COLO668 (cell line): ENCODE measurements around the gene PRMT5.
"Not testable (repeated sequence)": the region's sequence is repeated elsewhere in the genome, so short reads cannot be mapped to it uniquely, and the experiment has no call there.

Experiments
- DNase-seq: peaks from one replicate; lab custom pipeline; 2025; ENCODE audit not compliant: unreplicated experiment; lab: John Stamatoyannopoulos, UW

PRMT5 gene

DNA sequence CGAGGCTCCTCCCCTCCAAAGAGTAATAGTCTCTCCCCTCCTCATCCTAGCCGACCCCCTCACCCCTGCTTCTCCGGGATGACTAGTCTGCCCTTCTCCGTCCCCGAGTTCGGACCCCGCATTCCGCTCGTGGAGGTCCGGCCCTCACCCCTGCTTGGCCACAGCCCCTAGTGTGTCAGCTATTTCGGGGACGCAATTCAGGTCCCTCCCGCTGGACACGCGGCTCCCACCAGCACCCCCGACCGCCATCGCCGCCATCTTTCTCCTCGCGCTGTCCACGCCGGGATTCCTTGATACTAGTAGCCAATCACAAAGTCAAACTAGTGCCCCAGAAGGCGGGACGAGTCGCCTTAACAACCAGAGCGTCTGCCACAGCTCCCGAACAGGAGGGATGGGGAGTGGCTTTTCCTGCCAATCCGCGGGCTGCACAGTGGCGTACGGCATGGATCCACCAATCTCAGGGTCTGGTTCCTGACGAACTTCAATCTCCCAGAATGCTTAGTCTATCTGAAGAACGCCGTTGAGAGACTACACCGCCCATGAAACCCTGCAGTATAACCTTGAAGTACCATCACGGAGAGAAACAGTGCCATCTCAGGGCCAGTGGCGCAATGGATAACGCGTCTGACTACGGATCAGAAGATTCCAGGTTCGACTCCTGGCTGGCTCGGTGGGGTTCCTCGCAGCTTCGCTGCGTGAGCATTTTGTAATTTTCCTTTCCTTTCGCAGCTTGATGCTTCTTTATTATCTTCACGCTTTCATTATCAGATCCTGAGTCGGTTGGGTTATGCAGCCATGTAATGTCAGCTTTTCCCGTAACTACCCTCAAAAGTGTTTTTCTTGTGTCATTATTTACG lies at the start of gene PRMT5:
TSS of gene PRMT5 (minus strand) at position 273 of the 857 bp plus-strand sequence. CDS start at position 258, 15 bp downstream.
- peak; percentile 99 for DNase-seq

DNA sequence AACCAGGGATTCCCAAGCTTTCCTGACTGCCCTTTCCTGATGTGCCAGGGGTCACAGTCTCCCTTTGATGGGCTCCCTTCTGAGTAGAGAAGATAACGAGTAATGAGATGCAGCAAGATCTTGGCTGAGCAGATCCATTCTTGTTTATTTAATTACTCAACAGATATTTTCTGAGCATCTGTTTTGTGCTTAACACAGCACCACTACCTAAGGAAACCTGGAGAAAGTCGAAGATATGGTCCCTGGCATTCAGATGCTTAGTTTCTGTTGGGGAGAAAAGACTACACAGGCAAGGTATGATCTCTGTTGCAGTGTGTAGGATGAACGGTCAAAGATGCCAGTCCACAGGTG lies 49.3 kb upstream of the PRMT5 start:
- DNase-seq: no peak

GRCh38 chr14:22977684-22978486 lies 48.7 kb upstream of the PRMT5 start:
- DNase-seq: peak; percentile 46

GRCh38 chr14:22977434-22977683 lies 48.2 kb upstream of the PRMT5 start:
- DNase-seq: no peak

GRCh38 chr14:22976620-22977433 lies 47.7 kb upstream of the PRMT5 start:
- DNase-seq: peak; percentile 37

GRCh38 chr14:22974530-22975313 lies 45.5 kb upstream of the PRMT5 start:
- DNase-seq: no peak

DNA sequence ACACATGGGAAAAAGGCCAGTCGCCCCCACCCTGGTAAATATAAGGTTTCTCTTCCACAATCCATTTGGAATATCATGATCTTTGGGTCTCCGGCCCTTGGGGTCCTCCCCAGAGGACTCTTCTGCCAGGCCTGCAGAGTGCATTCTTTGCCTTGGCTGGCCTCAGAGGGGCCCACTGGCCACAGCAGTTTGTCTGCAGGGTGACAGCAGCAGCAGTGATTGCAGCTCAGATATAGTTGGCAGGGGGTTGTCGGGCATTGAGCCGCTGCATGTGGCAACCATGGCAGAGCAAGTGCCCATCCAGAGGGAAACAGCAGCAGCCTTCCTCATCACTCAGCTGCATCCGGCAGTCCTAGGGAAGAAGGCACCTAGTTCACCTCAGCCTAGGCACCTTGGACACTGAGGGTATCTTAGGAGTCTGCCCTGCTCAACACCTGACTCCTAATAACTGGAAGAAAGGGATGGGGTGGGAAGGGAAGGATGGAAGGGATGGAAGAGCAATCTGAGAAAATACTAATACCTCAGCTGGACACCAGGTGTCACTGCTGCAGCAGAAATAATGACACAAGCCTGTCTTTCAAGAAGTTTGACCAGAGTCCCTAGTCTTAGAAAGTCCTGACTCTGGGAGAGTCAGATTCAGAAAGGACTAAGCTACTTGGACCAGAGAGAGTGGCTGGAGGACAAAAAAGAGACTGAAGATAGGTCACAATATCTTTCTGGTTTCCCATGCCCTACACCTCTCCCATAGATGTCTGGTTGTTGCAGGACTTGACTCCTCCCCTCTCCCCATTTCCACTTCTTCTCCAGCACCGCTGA lies 44.2 kb upstream of the PRMT5 start:
- peak; percentile 42 for DNase-seq

GRCh38 chr14:22972313-22972930 lies 43.2 kb upstream of the PRMT5 start:
- no peak for DNase-seq

DNA sequence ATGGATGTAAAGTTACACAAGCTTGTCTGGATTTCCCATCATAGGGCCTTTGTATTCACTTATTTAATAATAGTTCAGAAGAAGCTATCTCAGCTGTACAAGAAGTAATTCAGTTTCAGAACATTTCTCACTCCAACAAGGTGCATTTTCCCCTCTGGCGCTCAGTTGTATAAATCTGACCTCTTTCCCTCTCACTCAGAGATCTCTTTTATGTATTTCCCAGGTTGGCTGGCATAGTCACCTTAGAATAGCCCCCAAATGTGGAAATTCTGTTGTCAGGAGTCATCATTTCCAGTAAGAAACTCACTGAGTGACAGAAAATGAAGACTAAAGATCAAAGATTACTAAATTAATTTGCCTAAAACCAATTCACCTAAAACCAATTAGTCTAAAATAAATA lies 42.0 kb upstream of the PRMT5 start:
- DNase-seq: no peak

DNA sequence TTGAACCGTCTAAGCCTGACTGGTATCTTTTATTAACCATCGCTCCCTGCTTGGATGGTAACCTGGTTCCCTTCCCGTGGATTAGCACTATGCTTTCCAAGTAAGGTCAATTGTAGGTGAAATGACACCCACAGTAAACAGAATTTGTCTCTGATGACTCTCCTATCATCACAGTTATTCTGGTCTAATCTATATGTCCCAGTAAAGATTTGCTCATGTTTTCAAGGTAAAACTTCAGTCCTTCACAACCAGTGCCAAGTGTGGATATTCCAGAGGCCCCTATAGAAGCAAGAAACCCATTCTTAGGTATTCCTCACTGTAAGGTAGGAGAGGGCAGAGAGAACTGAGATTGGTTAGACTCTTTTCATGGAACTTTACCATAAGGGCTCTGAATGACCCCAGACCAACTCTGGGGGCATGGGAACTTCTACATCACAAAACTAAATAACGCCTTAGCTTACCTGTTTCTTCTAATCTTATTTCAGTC lies 37.6 kb upstream of the PRMT5 start:
- DNase-seq: no peak

GRCh38 chr14:22965916-22966782 lies 37.0 kb upstream of the PRMT5 start:
- DNase-seq: not testable (repeated sequence)

- no peak for DNase-seq
Observed at GRCh38 chr14:22962061-22962676, 33.0 kb upstream of the PRMT5 start.

- DNase-seq: no peak
Observed at GRCh38 chr14:22955702-22956569, 26.8 kb upstream of the PRMT5 start.

GRCh38 chr14:22952418-22952817 lies 23.2 kb upstream of the PRMT5 start:
- no peak for DNase-seq

DNA sequence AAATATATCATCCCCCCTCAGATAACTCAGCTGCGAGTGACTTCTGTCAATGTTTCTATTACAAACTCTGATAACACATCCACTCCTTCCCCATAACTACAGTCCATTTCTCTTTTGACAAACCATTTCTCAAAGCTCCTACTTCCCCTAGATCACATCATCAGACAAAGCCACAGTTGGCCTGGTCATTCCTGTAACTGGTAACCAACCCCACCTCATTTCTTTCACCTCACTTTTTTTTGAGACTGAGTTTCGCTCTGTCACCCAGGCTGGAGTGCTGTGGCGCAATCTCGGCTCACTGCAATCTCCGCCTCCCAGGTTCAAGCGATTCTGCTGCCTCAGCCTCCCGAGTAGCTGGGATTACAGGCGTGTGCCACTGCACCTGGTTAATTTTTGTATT lies 22.6 kb upstream of the PRMT5 start:
- not testable (repeated sequence) for DNase-seq

GRCh38 chr14:22945642-22946041 lies 16.5 kb upstream of the PRMT5 start:
- no peak for DNase-seq

DNA sequence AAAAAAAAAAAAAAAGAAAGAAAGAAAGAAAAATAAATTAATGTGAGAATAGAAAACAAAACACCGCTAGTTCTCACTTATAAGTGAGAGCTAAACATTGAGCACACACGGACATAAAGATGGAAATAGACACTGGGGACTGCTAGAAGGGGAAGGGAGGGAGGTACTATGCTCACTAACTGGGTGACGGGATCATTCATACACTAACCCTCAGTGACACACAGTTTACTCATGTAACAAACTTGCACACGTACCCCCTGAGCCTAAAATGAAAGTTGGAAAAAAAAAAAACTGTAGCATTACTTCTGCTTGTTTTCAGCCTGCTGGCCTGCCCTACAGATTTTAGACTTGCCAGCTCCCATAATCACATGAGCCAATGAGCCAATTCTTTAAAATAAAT lies 10.5 kb upstream of the PRMT5 start:
- DNase-seq: no peak
